ENCODE results near the gene ANKRD12. TPM values are rescaled to one million over a fixed set of nuclear protein-coding genes. Genes with fewer than 3 reads are reported as not detected.

Gene ANKRD12
- total RNA-seq, 6 experiments from 2014 or later, result 12.3 to 38.7 (median 21.4) TPM

- WGBS (ENCODE audit: insufficient coverage, low coverage, low lambda C conversion rate, missing lambda C conversion rate), result 100% methylated on average over 1 of the region's 1 CpG
- ATAC-seq, result no peak
- intact Hi-C loops (cut with DNase I), result no loop called here
- Histone ChIP-seq H3K36me3 (no peaks in the 10 kb centered on the region), H3K27me3 (no peaks in the 10 kb centered on the region), H3K9me3 (no peaks in the 10 kb centered on the region), H3K4me1 (no peaks in the 10 kb centered on the region), H3K27ac (no peak overlapping the region), H3K4me3 (no peak overlapping the region)
- TF ChIP-seq POLR2A (IDR thresholded peaks at IDR 0.05) (no peak), CTCF (IDR thresholded peaks at IDR 0.05) (no peak)
- no peak for DNase-seq
Measured at GRCh38 chr18:9178557-9178956, 42.0 kb downstream of the ANKRD12 start.

GRCh38 chr18:9181275-9181674 lies 44.7 kb downstream of the ANKRD12 start:
- H3K4me1 ChIP-seq, result no peaks in the 10 kb centered on the region
- DNase-seq, result no peak
- ATAC-seq, result peak in 1 of 4 donors; percentile 9
- H3K36me3 ChIP-seq, result peaks cover 0 to 3% (median 0%) of the 10 kb centered on the region in 4 donors
- intact Hi-C loops (cut with DNase I), result no loop called here
- H3K4me3 ChIP-seq, result no peak overlapping the region
- no peaks in the 10 kb centered on the region for H3K27me3 ChIP-seq
- no peaks in the 10 kb centered on the region for H3K9me3 ChIP-seq
- no peak for TF ChIP-seq POLR2A (IDR thresholded peaks at IDR 0.05)
- TF ChIP-seq CTCF (IDR thresholded peaks at IDR 0.05), result no peak
- WGBS (ENCODE audit: insufficient coverage, low coverage, low lambda C conversion rate, missing lambda C conversion rate), result 85% methylated on average over 3 of the region's 3 CpGs
- no peak overlapping the region for H3K27ac ChIP-seq

- intact Hi-C loops (cut with DNase I), result no loop called here
- WGBS (ENCODE audit: insufficient coverage, low coverage, low lambda C conversion rate, missing lambda C conversion rate), result 81% methylated on average over 5 of the region's 5 CpGs
- ATAC-seq, result no peak
- H3K27me3 ChIP-seq, result no peaks in the 10 kb centered on the region
- H3K4me3 ChIP-seq, result no peak overlapping the region
- TF ChIP-seq POLR2A (IDR thresholded peaks at IDR 0.05), result no peak
- no peak for TF ChIP-seq CTCF (IDR thresholded peaks at IDR 0.05)
- no peaks in the 10 kb centered on the region for H3K4me1 ChIP-seq
- peaks cover 0 to 3% (median 0%) of the 10 kb centered on the region in 4 donors for H3K36me3 ChIP-seq
- H3K27ac ChIP-seq, result no peak overlapping the region
- DNase-seq, result no peak
- H3K9me3 ChIP-seq, result no peaks in the 10 kb centered on the region
Measured at GRCh38 chr18:9182852-9183399, 46.3 kb downstream of the ANKRD12 start.

GRCh38 chr18:9184998-9185613 lies 48.5 kb downstream of the ANKRD12 start:
- ATAC-seq (peak in 3 of 4 donors; percentile 16 to 39 (median 17)), DNase-seq (no peak)
- peaks cover 0 to 3% (median 0%) of the 10 kb centered on the region in 4 donors for H3K36me3 ChIP-seq
- intact Hi-C loops (cut with DNase I), result no loop called here
- H3K4me1 ChIP-seq, result no peaks in the 10 kb centered on the region
- TF ChIP-seq CTCF (IDR thresholded peaks at IDR 0.05), result no peak
- TF ChIP-seq POLR2A (IDR thresholded peaks at IDR 0.05), result no peak
- H3K27me3 ChIP-seq, result no peaks in the 10 kb centered on the region
- 69% methylated on average over 4 of the region's 4 CpGs for WGBS (ENCODE audit: insufficient coverage, low coverage, low lambda C conversion rate, missing lambda C conversion rate)
- H3K27ac ChIP-seq, result no peak overlapping the region
- H3K4me3 ChIP-seq, result no peak overlapping the region
- H3K9me3 ChIP-seq, result no peaks in the 10 kb centered on the region
